MM.1S (cell line): Measurements from ENCODE around the gene ZNF267.
A peak's percentile ranks its signal among the peaks of the same experiment; 100 is the strongest.
"Not testable (repeated sequence)": the region's sequence is repeated elsewhere in the genome, so short reads cannot be mapped to it uniquely, and the experiment has no call there.

Experiments used
- DNase-seq: peaks from one replicate; pipeline ENCODE4 v3.0.0-alpha.2; 2015
- H2AFZ ChIP-seq: fragments of 300-600 bp; sonication (generic); 2 replicates; pipeline ENCODE4 v1.6.0; 2016; ENCODE audit warnings: antibody characterized with exemption, low read length
- H3F3A ChIP-seq: fragments of 300-600 bp; sonication (generic); 2 replicates; pipeline ENCODE4 v1.6.1; 2016; ENCODE audit warnings: mild to moderate bottlenecking, antibody characterized with exemption, low read length, moderate library complexity, mixed read lengths; ENCODE audit not compliant: insufficient read depth
- H3K27ac ChIP-seq: fragments of 300-600 bp; sonication (generic); 2 replicates; pipeline ENCODE4 v1.5.1; 2016; ENCODE audit warnings: mild to moderate bottlenecking, low read length
- H3K27me3 ChIP-seq: fragments of 300-600 bp; sonication (generic); replicated peaks from 2 replicates; pipeline ENCODE4 v1.6.0; 2016; ENCODE audit warnings: low read length; ENCODE audit not compliant: insufficient read depth
- H3K36me3 ChIP-seq: fragments of 300-600 bp; sonication (generic); replicated peaks from 2 replicates; pipeline ENCODE4 v1.6.1; 2016; ENCODE audit warnings: mild to moderate bottlenecking, low read length, mixed read lengths; ENCODE audit not compliant: insufficient read depth
- H3K4me1 ChIP-seq: fragments of 300-600 bp; sonication (generic); 2 replicates; pipeline ENCODE4 v1.6.1; 2016; ENCODE audit warnings: low read length, mixed read lengths
- H3K4me2 ChIP-seq: fragments of 300-600 bp; sonication (generic); 2 replicates; pipeline ENCODE4 v1.6.0; 2016; ENCODE audit warnings: low read depth, low read length
- H3K4me3 ChIP-seq: fragments of 300-600 bp; sonication (generic); 2 replicates; pipeline ENCODE4 v1.5.1; 2016; ENCODE audit warnings: low read length, mixed read lengths
- H3K79me2 ChIP-seq: fragments of 300-600 bp; sonication (generic); 2 replicates; pipeline ENCODE4 v1.6.1; 2016; ENCODE audit warnings: mixed run types, low read length, mixed read lengths
- H3K9ac ChIP-seq: fragments of 300-600 bp; sonication (generic); 2 replicates; pipeline ENCODE4 v1.6.1; 2016; ENCODE audit warnings: low read length, mixed read lengths
- H3K9me2 ChIP-seq: fragments of 300-600 bp; sonication (generic); replicated peaks from 2 replicates; pipeline ENCODE4 v1.6.1; 2016; ENCODE audit warnings: mild to moderate bottlenecking, low read length, mixed read lengths; ENCODE audit not compliant: insufficient read depth
- H3K9me3 ChIP-seq: fragments of 300-600 bp; sonication (generic); replicated peaks from 2 replicates; pipeline ENCODE4 v1.6.1; 2016; ENCODE audit warnings: mild to moderate bottlenecking, low read length, mixed read lengths; ENCODE audit not compliant: insufficient read depth
- H4K20me1 ChIP-seq: fragments of 300-600 bp; sonication (generic); 2 replicates; pipeline ENCODE4 v1.6.1; 2016; ENCODE audit warnings: mild to moderate bottlenecking, low read length, moderate library complexity, mixed read lengths; ENCODE audit not compliant: insufficient read depth
- CTCF ChIP-seq: fragments of 300-600 bp; sonication (generic); IDR thresholded peaks from 2 replicates; pipeline ENCODE4 v1.5.1; 2016; ENCODE audit warnings: antibody characterized with exemption, low read length, mixed read lengths

Gene ZNF267

GRCh38 chr16:31956221-31956620, 82.6 kb downstream of the ZNF267 start:
- H3K9me3 ChIP-seq, H3K79me2 ChIP-seq, H3K4me3 ChIP-seq, H2AFZ ChIP-seq, H3K27ac ChIP-seq, H3K27me3 ChIP-seq, H3K4me2 ChIP-seq, H3K9ac ChIP-seq, H3K36me3 ChIP-seq, DNase-seq, H3F3A ChIP-seq, H4K20me1 ChIP-seq, H3K9me2 ChIP-seq, H3K4me1 ChIP-seq: not testable (repeated sequence)
- peak; percentile 34 for TF ChIP-seq CTCF

- not testable (repeated sequence) for H3K9me2 ChIP-seq, DNase-seq
Measured at GRCh38 chr16:31960186-31960910, 86.7 kb downstream of the ZNF267 start.

More at GRCh38 chr16:31960186-31960910, 86.7 kb downstream of the ZNF267 start:
- H3K4me2 ChIP-seq, H3K4me3 ChIP-seq, H3K9me3 ChIP-seq, H4K20me1 ChIP-seq, H3K27me3 ChIP-seq, H3K9ac ChIP-seq, H3K4me1 ChIP-seq, H2AFZ ChIP-seq, H3K27ac ChIP-seq, H3F3A ChIP-seq, H3K36me3 ChIP-seq, H3K79me2 ChIP-seq: not testable (repeated sequence)
